OCI-LY1 (cell line): ENCODE results near the gene LRRFIP2.

Source experiments
- CTCF ChIP-seq: fragments of 200-600 bp; sonication (generic), shearing (Covaris generic); IDR thresholded peaks from 2 replicates; pipeline ENCODE4 v1.5.1; 2017; ENCODE audit warnings: mild to moderate bottlenecking, antibody characterized with exemption, low read length, moderate library complexity, mixed read lengths
- EZH2 ChIP-seq: fragments of 200-600 bp; sonication (generic), shearing (Covaris generic); IDR thresholded peaks from 2 replicates; pipeline ENCODE4 v1.8.0; 2017; ENCODE audit warnings: borderline replicate concordance, mixed run types, mild to moderate bottlenecking, antibody characterized with exemption, low read length, moderate library complexity, mixed read lengths

DNA sequence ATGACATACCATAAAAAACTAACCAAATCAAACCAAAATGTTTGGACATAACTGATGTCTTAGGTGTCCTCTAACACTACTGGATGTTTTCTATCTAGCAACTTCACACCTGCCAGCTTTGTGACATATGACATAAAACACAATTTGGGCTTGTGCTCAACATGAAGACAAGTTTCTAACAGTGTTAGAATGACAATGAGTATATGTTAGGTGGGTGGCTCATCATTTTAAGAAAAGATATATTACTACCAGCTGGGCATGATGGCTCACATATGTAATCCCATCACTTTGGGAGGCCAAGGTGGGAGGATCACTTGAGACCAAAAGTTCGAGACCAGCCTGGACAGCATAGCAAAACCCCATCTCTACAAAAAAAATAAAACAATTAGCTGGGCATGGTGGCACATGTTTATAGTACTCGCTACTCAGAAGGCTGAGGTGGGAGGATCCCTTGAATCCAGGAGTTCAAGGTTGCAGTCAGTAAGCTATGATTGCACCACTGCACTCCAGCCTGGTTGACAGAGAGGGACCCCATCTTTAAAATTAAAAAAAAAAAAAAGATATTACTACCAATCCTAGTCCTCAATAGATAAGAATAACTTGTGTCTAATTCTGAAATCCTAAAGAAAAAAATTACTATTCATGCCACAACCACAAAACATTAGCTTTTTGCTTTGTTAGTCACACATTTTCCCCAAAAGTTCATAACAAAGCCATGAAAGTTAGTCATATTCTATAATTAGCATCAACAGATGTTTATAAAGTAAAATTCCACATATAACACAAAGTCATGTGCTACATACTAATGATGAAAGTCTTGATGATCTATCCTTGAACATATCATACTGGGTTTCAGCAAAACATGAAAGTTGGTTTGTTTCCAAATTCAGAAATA, 59.9 kb downstream of the LRRFIP2 start:
- TF ChIP-seq CTCF (no peak), EZH2 (no peak)
